ENCODE measurements around the gene AMBP. TPM values are rescaled to one million over a fixed set of nuclear protein-coding genes. Genes with fewer than 3 reads are reported as not detected.

AMBP gene
- total RNA-seq, 1 donor from 2014 or later = not detected

DNA sequence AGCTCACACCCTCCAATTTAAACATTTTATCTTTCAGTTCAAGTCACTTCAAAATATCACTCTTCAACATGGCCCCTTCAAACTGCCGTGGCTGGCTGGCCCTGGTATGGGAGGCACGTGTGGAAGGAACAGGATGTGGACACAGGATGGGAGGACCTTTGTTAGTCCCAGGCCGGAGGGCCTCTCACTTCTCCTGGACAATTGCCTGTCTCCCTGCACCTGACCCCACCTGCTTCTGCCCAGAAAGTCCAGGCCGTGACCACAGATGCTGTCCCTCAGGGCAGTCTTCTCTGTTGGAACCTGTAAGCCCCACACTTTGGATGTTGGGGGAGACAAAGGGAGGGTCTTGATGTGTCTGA lies 19.4 kb downstream of the AMBP start:
- H3F3A ChIP-seq (ENCODE audit: low read depth) = no peaks in the 10 kb centered on the region
- Mint-ChIP-seq H3K36me3 (peaks cover 22% of the 10 kb centered on the region), H3K4me3 (no peak overlapping the region), H3K4me1 (peaks cover 24% of the 10 kb centered on the region), H3K27ac (no peak overlapping the region), H3K9me3 (no peaks in the 10 kb centered on the region), H3K27me3 (ENCODE audit: insufficient read depth, low read depth) (peaks cover 13% of the 10 kb centered on the region)
- no peak overlapping the region for H2AFZ ChIP-seq (replicated peaks)
- H3K9ac ChIP-seq = no peak overlapping the region
- H3K4me3 ChIP-seq = no peak overlapping the region
- H3K36me3 ChIP-seq = no peaks in the 10 kb centered on the region
- no peaks in the 10 kb centered on the region for H3K4me1 ChIP-seq
- no peaks in the 10 kb centered on the region for H3K27me3 ChIP-seq
- DNase-seq (ENCODE audit: low spot score) = no peak
- H3K4me2 ChIP-seq = no peak overlapping the region
- H3K79me2 ChIP-seq (ENCODE audit: low read depth) = no peaks in the 10 kb centered on the region
- H4K20me1 ChIP-seq (ENCODE audit: low read depth) = no peaks in the 10 kb centered on the region
- H3K9me3 ChIP-seq (ENCODE audit: low read depth) = no peaks in the 10 kb centered on the region
- no peak overlapping the region for H3K27ac ChIP-seq
- TF ChIP-seq, protein P1, sequence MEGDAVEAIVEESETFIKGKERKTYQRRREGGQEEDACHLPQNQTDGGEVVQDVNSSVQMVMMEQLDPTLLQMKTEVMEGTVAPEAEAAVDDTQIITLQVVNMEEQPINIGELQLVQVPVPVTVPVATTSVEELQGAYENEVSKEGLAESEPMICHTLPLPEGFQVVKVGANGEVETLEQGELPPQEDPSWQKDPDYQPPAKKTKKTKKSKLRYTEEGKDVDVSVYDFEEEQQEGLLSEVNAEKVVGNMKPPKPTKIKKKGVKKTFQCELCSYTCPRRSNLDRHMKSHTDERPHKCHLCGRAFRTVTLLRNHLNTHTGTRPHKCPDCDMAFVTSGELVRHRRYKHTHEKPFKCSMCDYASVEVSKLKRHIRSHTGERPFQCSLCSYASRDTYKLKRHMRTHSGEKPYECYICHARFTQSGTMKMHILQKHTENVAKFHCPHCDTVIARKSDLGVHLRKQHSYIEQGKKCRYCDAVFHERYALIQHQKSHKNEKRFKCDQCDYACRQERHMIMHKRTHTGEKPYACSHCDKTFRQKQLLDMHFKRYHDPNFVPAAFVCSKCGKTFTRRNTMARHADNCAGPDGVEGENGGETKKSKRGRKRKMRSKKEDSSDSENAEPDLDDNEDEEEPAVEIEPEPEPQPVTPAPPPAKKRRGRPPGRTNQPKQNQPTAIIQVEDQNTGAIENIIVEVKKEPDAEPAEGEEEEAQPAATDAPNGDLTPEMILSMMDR (IDR thresholded peaks at IDR 0.05) = no peak
- TF ChIP-seq EZH2 (IDR thresholded peaks at IDR 0.05) = no peak
- TF ChIP-seq EZH2phosphoT487 (IDR thresholded peaks at IDR 0.05) = no peak

DNA sequence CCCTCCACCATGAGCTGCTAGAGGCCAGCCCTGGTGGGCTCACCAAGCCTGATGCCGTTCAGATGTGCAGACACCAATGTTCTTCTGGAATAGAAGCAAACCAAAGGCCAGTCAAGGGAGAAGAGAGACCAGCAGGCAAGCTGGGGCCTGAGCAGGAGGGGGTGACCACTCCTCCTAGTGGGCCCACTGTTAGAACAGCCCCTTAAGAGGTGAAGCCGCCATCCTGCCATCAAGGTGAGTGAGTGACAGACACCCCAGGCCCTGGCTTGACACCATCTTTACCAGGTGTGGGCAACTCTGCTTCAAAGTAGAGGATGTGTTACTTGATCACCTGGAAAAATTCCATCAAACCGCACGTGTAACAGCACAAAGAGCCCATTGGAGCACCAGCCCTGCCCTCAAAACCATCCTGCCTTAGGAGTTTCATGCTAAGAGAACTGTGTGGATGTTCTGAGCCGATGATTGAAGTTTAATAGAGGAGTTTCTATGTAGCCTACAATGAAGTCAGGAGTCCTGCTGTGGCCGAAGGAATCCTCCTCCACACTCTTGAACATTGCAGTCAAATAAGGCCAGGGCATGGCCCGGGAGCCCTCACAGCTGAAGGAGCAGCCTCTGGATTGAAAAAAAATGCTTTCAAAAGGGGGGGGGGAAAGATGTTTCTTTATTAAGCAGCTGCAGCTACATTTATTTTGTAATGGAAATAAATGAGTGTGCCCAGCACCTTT lies 20.8 kb downstream of the AMBP start:
- H3K4me1 Mint-ChIP-seq = peaks cover 24% of the 10 kb centered on the region
- Histone ChIP-seq H4K20me1 (ENCODE audit: low read depth) (no peaks in the 10 kb centered on the region), H3K4me2 (no peak overlapping the region), H3K36me3 (no peaks in the 10 kb centered on the region), H3K4me1 (no peaks in the 10 kb centered on the region), H3K27me3 (no peaks in the 10 kb centered on the region), H3K9me3 (ENCODE audit: low read depth) (no peaks in the 10 kb centered on the region), H3K79me2 (ENCODE audit: low read depth) (no peaks in the 10 kb centered on the region), H3K27ac (no peak overlapping the region), H3K4me3 (no peak overlapping the region), H2AFZ (replicated peaks) (no peak overlapping the region), H3K9ac (no peak overlapping the region), H3F3A (ENCODE audit: low read depth) (no peaks in the 10 kb centered on the region)
- peaks cover 30% of the 10 kb centered on the region for H3K36me3 Mint-ChIP-seq
- peaks cover 13% of the 10 kb centered on the region for H3K27me3 Mint-ChIP-seq (ENCODE audit: insufficient read depth, low read depth)
- H3K27ac Mint-ChIP-seq = no peak overlapping the region
- no peak for TF ChIP-seq EZH2 (IDR thresholded peaks at IDR 0.05)
- TF ChIP-seq EZH2phosphoT487 (IDR thresholded peaks at IDR 0.05) = no peak
- TF ChIP-seq, protein P1 (IDR thresholded peaks at IDR 0.05) = no peak
- no peaks in the 10 kb centered on the region for H3K9me3 Mint-ChIP-seq
- H3K4me3 Mint-ChIP-seq = no peak overlapping the region
- DNase-seq (ENCODE audit: low spot score) = no peak

DNA sequence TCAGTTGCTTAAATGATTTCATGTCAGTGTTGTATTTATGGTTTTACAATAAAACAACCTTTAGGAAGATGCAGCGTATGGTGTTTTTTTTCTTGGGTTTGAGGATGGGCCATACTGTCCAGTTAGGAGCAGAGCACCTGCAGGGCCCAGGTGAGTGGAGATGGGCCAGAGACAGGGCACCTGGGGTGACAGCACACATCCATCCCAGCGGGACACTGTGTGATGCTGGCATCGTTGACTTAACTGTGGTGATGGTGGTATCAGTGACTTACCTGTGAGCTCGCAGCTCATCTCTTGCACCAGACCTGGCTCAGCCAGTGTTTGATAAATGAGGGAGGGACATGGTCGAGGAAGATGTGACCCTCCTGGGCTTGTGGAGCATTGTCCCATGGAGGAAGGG lies 21.6 kb downstream of the AMBP start:
- no peak overlapping the region for H3K4me2 ChIP-seq
- H4K20me1 ChIP-seq (ENCODE audit: low read depth) = no peaks in the 10 kb centered on the region
- H3K27ac Mint-ChIP-seq = no peak overlapping the region
- H3K36me3 ChIP-seq = no peaks in the 10 kb centered on the region
- H3K27ac ChIP-seq = no peak overlapping the region
- H3K4me3 Mint-ChIP-seq = no peak overlapping the region
- H2AFZ ChIP-seq (replicated peaks) = no peak overlapping the region
- peaks cover 37% of the 10 kb centered on the region for H3K36me3 Mint-ChIP-seq
- DNase-seq (ENCODE audit: low spot score) = no peak
- no peak overlapping the region for H3K9ac ChIP-seq
- no peak for TF ChIP-seq EZH2 (IDR thresholded peaks at IDR 0.05)
- TF ChIP-seq EZH2phosphoT487 (IDR thresholded peaks at IDR 0.05) = no peak
- TF ChIP-seq, protein P1 (IDR thresholded peaks at IDR 0.05) = no peak
- no peaks in the 10 kb centered on the region for H3K4me1 ChIP-seq
- no peaks in the 10 kb centered on the region for H3K79me2 ChIP-seq (ENCODE audit: low read depth)
- peaks cover 9% of the 10 kb centered on the region for H3K27me3 Mint-ChIP-seq (ENCODE audit: insufficient read depth, low read depth)
- no peaks in the 10 kb centered on the region for H3F3A ChIP-seq (ENCODE audit: low read depth)
- no peaks in the 10 kb centered on the region for H3K9me3 ChIP-seq (ENCODE audit: low read depth)
- no peaks in the 10 kb centered on the region for H3K9me3 Mint-ChIP-seq
- no peak overlapping the region for H3K4me3 ChIP-seq
- peaks cover 24% of the 10 kb centered on the region for H3K4me1 Mint-ChIP-seq
- H3K27me3 ChIP-seq = no peaks in the 10 kb centered on the region

Measured in neural progenitor cell (in vitro differentiated cells).